ENCODE measurements around the gene ALPK1.
"Not testable (repeated sequence)": the region's sequence is repeated elsewhere in the genome, so short reads cannot be mapped to it uniquely, and the experiment has no call there.

ALPK1 gene

DNA sequence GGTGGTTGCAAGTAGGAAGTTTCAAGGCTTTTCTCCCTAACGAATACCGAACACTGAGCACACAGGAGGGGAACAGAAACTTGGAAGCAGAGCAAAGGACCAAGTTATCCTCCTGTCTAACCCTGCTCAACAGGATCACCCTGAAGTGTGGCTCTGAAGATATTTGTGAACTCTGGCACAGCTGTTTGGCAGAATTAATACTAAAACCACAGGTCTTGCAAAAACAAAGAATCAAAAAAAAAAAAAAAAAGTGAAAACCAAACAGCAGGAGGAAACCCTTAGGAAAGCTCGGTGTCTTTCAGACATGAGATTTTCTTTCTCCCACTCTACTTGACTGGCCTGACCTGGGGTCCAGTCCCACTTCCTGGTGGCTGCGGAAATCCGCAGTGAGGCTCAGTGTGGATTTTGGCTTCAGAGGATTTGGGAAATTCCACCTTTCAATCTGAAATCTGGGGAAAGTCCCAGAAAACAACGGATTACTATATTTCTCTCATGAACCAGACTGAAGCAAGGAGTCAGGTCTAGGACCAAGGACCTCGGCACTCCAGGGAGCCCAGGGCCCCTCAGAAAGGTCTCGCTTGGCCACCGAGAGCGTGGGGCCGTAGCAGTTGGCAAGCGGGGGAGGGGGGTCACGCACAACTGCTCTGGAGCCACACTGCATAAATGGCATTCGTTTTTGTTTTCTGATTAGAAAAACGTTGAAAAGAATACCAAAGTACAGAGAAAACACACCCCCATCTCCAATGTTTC lies 12.3 kb upstream of the ALPK1 start:
- DNase-seq = peak in 1 of 6 experiments; percentile 3

GRCh38 chr4:112287258-112287989 lies 9.7 kb upstream of the ALPK1 start:
- peak in 2 of 6 experiments; percentile 7 to 12 for DNase-seq

DNA sequence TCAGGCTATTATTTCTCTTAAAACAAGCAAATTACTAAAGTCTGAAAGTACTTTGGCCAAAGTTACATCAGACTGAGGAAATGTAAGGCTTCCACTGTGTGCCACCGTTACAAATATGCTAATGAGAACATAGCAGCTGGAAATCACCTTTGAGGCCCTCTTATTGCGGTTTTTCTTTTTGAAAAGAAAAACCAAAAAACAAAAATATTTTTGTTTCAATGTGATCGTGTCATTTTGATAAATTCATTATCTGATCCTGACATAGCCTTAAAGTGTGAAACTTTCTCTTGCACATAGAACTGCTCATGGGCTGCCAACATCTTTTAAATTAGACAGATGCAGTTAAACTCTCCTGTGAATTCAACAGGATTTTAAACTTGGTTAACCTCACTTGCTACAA lies 8.7 kb upstream of the ALPK1 start:
- DNase-seq = peak in 2 of 6 experiments; percentile 5 to 10

DNA sequence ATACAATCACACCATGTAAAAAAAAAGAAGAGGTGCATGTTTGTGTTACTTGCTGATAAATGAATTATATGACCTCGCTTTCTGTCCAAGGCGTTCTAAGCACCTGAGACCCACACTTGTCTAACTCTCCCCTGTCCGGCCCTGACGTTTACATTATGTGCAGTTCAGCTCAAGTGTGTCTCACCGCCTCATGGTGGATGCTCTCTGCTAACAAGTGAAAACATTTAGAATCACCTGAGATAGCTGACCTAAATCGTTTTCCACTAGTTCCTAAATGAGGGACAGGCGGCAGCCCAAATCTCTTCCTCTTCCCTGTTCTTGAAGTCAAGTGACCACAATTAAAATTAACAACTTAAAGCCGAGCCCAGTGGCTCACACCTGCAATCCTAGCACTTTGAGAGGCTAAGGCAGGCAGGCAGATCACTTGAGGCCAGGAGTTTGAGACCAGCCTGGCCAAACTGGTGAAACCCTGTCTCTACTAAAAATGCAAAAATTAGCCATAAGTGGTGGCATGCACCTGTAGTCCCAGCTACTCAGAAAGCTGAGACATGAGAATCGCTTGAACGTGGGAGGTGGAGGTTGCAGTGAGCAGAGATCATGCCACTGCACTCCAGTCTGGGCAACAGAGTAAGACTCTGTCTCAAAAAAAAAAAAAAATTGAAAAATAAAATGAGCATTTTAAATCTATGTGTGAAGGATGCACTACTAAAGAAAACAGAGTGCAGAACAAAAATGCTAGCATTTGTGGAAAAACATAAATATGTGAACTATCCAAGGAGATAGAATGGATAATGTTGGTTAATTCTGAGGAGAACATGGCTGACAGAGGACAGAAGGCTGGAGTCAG lies 7.5 kb upstream of the ALPK1 start:
- DNase-seq = no peak

DNA sequence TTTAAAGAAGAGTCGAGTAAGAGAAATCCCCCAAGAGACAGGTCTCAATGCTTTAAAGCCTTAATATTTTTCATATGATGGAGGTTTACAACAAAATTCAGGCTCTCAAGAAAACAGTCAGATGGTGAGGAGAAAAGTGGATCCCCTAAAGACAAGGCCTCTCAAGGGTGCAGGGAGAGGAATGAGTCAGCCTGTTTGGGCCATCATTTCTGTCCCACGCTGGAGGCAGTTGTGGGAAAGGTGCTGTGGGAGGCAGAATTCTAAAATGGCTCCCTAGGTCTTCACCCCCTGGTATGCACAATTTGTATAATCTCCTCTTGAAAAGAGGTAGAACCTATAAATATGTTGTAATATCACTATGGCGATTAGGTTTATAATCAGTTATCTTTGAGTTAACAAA lies 6.8 kb upstream of the ALPK1 start:
- DNase-seq = no peak

DNA sequence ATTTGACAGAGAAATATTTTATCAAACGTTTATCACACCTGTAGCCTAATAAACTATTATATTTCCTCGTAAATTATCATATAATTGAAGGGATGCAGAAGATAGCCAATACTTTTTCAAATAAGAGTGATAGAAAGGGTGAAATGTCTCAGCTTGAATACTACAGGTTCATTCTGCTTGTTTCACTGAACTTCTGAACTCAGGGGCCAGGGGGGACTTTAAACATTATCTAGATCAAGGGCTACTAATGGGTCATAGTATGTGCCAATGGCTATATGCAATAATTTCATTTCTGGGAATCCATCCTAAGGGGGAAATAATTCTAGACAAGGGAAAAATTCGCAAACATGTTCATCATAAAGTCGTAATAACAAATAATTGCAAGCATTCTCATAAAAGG lies 2.6 kb downstream of the ALPK1 start:
- DNase-seq = no peak

GRCh38 chr4:112302320-112303274 lies 5.4 kb downstream of the ALPK1 start:
- peak in 3 of 6 experiments; percentile 18 to 33 (median 29) for DNase-seq

GRCh38 chr4:112305477-112305876 lies 8.3 kb downstream of the ALPK1 start:
- DNase-seq = not testable (repeated sequence)

DNA sequence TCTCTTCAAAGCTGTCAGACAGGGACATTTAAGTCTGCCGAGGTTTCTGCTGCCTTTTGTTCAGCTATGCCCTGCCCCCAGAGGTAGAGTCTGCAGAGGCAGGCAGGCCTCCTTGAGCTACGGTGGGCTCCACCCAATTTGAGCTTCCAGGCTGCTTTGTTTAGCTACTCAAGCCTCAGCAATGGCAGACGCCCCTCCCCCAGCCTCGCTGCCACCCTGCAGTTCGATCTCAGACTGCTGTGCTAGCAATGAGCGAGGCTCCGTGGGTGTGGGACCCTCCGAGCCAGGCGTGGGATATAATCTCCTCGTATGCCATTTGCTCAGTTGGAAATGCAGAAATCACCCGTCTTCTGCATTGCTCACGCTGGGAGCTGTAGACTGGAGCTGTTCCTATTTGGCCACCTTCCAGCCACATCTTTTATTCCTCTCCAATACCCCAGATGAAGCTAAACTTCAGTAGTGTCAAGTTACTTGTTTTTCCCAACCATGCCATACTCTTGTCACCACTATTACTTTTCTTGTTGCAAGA lies 12.2 kb downstream of the ALPK1 start:
- DNase-seq = peak in 5 of 6 experiments; percentile 8 to 76 (median 66)

GRCh38 chr4:112311516-112311915 lies 14.3 kb downstream of the ALPK1 start:
- no peak for DNase-seq

DNA sequence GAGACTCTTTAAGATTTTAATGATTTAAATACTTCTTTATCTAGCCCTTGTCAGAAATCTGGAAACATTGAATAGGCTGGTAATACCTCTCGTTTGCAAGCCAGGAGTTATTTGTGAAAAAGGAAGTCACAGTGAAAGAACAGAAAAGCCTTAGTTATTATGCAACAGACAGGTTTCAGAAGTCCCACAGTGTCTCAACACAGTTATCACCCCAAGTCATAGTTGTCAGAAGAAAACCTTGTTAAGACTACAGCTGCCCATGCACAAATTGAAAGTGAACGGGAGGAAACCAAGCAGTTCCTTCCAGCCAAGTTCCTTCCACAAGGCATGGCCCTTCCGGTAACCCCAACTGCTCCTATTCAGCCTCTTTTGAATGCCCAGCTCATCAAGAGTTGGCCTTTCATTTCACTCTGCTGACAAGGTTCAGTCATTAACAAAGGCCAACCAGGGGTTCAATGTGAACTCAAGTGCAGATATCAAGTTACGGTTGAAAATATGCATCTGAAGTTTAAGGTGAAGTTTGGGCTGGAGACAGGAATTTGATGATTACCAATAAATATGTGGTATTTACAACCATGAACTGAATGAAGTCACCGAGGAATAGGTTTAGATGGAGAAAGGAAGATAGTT lies 15.6 kb downstream of the ALPK1 start:
- DNase-seq = no peak

DNA sequence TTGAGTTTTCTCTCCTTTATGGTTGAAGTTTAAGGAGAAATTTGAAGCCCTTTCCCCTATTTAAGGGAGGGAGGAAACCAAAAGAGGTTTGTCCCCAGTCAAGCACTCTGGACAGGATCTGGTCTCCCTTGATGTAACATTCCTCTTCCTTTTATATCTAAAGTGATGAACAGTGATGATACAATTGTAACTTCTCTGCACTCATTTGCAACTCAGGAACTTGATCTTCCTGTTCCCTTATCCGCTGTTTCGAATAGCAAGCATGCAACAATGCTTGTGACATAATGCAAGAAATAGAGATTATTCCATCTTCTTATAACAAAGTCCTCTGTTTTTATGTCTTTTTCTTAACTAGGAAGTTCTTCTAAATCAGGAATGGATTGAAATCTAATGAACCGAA lies 18.3 kb downstream of the ALPK1 start:
- DNase-seq = no peak

DNA sequence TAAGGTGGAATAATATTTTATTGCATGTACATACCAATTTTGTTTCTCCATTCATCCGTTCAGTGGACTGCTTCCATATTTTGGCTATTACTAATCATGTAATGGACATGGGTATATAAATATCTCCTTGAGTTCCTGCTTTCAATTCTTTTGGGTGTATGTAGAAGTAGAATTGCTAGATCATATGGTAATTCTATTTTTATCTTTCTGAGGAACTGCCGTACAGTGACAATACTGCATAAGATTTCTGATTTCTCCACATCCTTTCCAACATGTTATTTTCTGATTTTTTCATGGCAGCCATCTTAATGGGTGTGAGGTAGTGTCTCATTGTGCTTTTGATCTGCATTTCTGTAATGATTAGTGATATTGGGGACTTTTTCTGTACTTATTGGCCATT lies 19.2 kb downstream of the ALPK1 start:
- no peak for DNase-seq

- no peak for DNase-seq
These were observed 21.3 kb downstream of the ALPK1 start for GRCh38 chr4:112318239-112319142.

DNA sequence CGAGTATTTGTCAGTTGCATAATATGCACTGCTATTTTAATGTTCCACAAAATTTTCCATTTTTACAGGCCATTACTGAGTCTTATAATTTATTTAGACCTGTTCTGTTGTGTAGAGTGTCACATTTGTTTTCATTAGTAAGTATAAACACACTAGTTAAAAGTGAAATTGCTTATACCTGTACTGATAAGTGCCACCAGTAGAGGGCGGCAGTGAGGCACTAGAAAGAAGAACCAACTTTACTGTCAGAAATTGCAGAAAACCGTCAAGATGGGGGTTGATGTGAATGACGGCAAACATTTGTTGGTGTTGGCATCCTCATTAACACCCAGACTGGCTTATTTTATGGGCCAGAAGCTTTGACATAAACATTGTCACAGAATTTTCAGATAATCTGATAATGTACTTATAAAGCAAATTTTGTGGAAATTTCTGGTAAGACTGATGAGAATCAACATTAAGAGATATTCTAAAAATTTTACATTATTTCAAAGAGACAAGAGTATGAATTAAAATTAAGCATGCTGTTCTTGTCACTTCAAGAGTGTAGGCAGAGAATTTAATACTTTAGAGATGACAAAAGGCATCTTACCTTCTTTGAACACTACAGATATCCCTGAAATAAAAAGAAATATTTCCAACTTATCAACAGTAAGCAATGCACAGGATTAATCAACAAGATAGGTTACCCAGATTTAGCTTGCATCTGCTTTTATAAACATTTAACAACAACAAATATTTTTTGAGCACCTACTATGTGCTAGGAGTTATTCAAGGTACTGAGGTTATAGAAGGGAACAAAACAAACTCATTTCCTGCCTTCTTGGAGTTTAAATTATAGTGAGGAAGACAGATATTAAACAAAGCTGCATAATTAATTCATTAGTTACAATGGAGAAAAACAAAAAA lies 24.9 kb downstream of the ALPK1 start:
- peak; percentile 46 to 83 (median 62) for DNase-seq

DNA sequence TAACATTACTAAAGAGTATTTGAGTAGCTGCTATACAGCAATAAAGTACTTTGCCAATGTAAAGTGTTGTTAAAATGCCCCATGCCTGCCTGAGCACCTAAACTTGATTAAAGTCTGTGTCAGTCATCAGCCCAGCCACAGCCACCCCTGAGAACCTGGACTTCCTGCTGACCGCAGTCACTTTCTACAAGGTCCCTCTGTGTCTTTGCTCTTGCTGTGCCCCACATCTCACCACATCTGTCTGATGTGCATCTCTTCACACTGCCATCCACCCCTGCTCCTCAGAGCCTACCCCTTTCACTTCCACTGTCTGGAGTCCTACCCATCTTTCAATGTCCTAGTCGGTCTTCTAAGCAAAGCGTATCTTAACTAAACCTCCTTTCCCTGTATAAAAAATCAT lies 25.7 kb downstream of the ALPK1 start:
- DNase-seq = no peak

DNA sequence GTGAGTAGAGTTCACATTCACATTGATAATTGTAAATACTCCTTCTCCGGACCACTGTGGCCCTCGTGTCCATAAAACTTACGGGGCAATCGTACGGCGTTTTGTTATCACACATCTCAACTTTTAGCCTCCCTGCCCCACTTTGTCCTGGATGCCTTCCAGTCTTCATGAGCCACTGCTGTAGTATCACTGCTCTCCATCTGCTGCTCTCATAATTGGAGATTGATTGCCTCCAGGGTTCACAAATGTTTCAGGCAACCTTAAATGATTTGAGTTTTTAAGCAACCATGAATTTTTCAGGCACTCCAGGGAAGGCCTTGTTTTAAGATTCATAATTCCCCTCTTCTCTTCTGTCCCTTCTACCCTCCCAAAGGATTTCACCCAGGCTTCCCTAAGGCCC lies 28.4 kb downstream of the ALPK1 start:
- no peak for DNase-seq

DNA sequence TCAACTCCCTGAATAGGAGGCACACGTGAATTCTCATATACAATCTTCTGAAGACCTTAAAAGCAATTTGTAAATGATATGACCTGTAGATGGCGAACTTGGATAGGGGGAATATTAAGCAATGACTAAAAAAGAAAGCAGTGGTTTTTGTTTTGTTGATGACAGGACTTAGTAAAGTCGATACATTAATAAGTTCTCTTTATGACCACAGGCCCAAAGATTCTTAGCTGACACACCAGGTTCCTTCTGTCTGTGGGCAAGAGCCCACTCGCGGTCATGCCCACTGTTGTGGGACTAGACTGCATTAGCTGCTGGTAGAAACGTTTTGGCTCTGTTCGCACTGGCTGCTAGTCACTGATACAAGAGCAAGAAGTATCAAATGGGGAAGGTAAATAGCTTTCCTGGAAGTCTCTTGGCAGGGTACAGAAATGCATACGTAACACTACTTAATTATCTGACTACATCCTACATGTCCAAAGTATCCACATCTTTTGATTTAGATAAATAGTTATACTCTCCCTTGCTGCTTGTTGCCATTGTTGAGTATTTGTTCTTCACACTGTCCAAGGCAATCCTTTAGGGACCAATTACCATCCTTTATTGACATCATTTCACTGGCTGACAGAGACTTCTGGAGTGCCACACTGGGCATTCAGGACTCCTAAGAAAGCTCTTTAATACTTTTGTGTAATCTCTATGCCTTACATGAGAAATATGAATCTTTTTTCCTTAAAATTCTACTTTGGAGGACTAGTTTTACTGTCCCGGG lies 31.0 kb downstream of the ALPK1 start:
- peak in 2 of 6 experiments; percentile 18 to 33 for DNase-seq

All from stimulated activated naive CD4-positive, alpha-beta T cell (primary cell).